Immature natural killer cell (primary cell): ENCODE measurements around the gene KRTAP12-4. TPM values are rescaled to one million over a fixed set of nuclear protein-coding genes. Genes with fewer than 3 reads are reported as not detected.
A peak's percentile ranks its signal among the peaks of the same experiment; 100 is the strongest.
"Not testable (repeated sequence)": the region's sequence is repeated elsewhere in the genome, so short reads cannot be mapped to it uniquely, and the experiment has no call there.

ENCODE experiments used
- DNase-seq, 3 donors: peaks; one replicate each; pipeline ENCODE4 v3.0.0; 2022; ENCODE audit warnings: mixed read lengths in 1 of 3
- H3K27ac Mint-ChIP-seq, 6 donors: one replicate each; pipeline ENCODE4 v1.8.0; 2020; ENCODE audit warnings: mixed read lengths in 6 of 6, mild to moderate bottlenecking in 5 of 6, inconsistent platforms in 4 of 6, moderate library complexity in 3 of 6
- H3K27me3 Mint-ChIP-seq, 3 donors: one replicate each; pipeline ENCODE4 v1.8.0; 2020 to 2021; ENCODE audit warnings: low read depth in 3 of 3, mild to moderate bottlenecking in 3 of 3, mixed read lengths in 3 of 3, moderate library complexity in 3 of 3, inconsistent platforms in 1 of 3
- H3K36me3 Mint-ChIP-seq, 3 donors: one replicate each; pipeline ENCODE4 v1.8.0; 2020; ENCODE audit warnings: mixed read lengths in 3 of 3, inconsistent platforms in 2 of 3, mild to moderate bottlenecking in 2 of 3
- H3K4me1 Mint-ChIP-seq, 2 donors: one replicate each; pipeline ENCODE4 v1.8.0; 2020; ENCODE audit warnings: inconsistent platforms in 2 of 2, mild to moderate bottlenecking in 2 of 2, mixed read lengths in 2 of 2, moderate library complexity in 1 of 2
- H3K4me3 Mint-ChIP-seq, 5 donors: one replicate each; pipeline ENCODE4 v1.8.0; 2020; ENCODE audit warnings: mild to moderate bottlenecking in 5 of 5, mixed read lengths in 5 of 5, inconsistent platforms in 3 of 5, moderate library complexity in 3 of 5
- H3K9me3 Mint-ChIP-seq, 6 donors: one replicate each; pipeline ENCODE4 v1.8.0; 2020; ENCODE audit warnings: mild to moderate bottlenecking in 6 of 6, mixed read lengths in 6 of 6, inconsistent platforms in 4 of 6, moderate library complexity in 3 of 6
- polyA plus RNA-seq, 3 donors: library from polyadenylated mRNA; unstranded; fragments of 300-500 nt; fragmentation: Illumina TruSeq; gene quantifications; one replicate each; pipeline ENCODE4 v1.2.3, GENCODE V29; 2021

Gene KRTAP12-4
- not detected for polyA plus RNA-seq

DNA sequence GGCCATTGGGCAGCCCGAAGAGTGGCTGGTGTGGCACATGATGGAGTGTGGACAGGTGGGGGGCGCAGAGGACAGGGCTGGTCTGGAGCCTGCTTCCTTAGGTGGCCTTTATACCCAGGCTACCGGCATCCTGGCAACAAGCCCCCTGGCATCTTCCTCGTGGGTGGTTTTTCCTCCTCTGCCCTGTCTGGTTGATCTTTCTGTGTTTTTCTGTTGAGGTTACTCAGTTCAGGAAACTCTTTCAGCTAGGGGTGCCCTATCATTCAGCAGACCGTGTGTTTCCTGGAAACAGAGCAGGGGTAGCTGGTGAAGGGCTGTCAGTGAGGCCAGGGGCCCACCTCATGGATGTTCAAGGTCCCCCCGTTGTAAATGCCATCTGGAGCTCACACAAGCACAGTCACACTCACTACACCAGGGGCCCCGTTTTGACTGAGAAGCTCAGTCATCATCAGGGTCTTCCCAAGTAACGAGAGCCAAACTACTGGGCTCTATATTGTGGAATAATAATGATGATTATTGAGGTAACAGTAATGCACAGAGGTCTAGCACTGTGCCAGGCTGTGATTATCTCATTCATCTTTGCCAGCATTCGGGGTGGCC, at the start of gene KRTAP12-4:
TSS of gene KRTAP12-4 (minus strand) at position 84 of the 600 bp plus-strand sequence. CDS start at position 39, 45 bp downstream.
- Mint-ChIP-seq H3K4me1 (peaks cover 48 to 60% of the 10 kb centered on the region in 2 donors), H3K9me3 (peaks cover 6 to 18% (median 13%) of the 10 kb centered on the region in 6 donors), H3K27me3 (peaks cover 4 to 18% (median 15%) of the 10 kb centered on the region in 3 donors), H3K27ac (peak within 1 kb of the TSS; percentile 42 to 85 (median 73)), H3K4me3 (peak within 1 kb of the TSS in 4 of 5 donors; percentile 13 to 53 (median 38)), H3K36me3 (peaks cover 10 to 16% (median 12%) of the 10 kb centered on the region in 3 donors)
- DNase-seq, result no peak

GRCh38 chr21:44703731-44704635, 49.5 kb upstream of the KRTAP12-4 start:
- H3K36me3 Mint-ChIP-seq, result peaks cover 0 to 3% (median 0%) of the 10 kb centered on the region in 3 donors
- no peak overlapping the region for H3K27ac Mint-ChIP-seq
- DNase-seq, result no peak
- peaks cover 8 to 19% (median 11%) of the 10 kb centered on the region in 6 donors for H3K9me3 Mint-ChIP-seq
- peaks cover 21 to 34% (median 28%) of the 10 kb centered on the region in 3 donors for H3K27me3 Mint-ChIP-seq
- H3K4me1 Mint-ChIP-seq, result peaks cover 11 to 13% of the 10 kb centered on the region in 2 donors
- H3K4me3 Mint-ChIP-seq, result no peak overlapping the region

GRCh38 chr21:44702973-44703730, 48.7 kb upstream of the KRTAP12-4 start:
- Mint-ChIP-seq H3K4me1 (peaks cover 11 to 13% of the 10 kb centered on the region in 2 donors), H3K9me3 (peaks cover 8 to 19% (median 11%) of the 10 kb centered on the region in 6 donors), H3K4me3 (no peak overlapping the region), H3K27me3 (peaks cover 22 to 38% (median 24%) of the 10 kb centered on the region in 3 donors), H3K27ac (no peak overlapping the region), H3K36me3 (peaks cover 0 to 3% (median 0%) of the 10 kb centered on the region in 3 donors)
- DNase-seq, result no peak

- no peak for DNase-seq
- H3K4me3 Mint-ChIP-seq, result no peak overlapping the region
- H3K27me3 Mint-ChIP-seq, result peaks cover 18 to 38% (median 24%) of the 10 kb centered on the region in 3 donors
These were observed 47.9 kb upstream of the KRTAP12-4 start for GRCh38 chr21:44702111-44702972.

DNA sequence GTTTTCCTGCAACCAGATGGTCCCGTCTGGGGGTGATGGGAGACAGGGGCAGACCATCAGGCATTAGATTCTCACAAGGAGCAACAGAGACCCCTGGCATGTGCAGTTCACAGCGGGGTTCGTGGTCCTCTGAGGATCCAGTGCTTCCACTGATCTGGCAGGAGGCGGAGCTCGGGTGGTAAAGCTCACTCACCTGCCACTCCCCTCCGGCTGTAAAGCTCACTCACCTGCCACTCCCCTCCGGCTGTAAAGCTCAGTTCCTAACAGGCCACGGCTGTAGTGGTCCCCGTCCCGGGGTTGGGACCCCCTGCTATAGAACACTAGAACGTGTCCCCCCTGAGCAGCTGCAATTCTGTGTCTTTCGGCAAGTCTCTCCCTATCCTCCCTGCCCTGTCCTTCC, 47.1 kb upstream of the KRTAP12-4 start:
- H3K4me1 Mint-ChIP-seq, result peaks cover 12 to 13% of the 10 kb centered on the region in 2 donors
- no peak overlapping the region for H3K27ac Mint-ChIP-seq
- peaks cover 0 to 3% (median 0%) of the 10 kb centered on the region in 3 donors for H3K36me3 Mint-ChIP-seq
- H3K4me3 Mint-ChIP-seq, result no peak overlapping the region
- DNase-seq, result no peak
- H3K9me3 Mint-ChIP-seq, result peaks cover 8 to 19% (median 11%) of the 10 kb centered on the region in 6 donors
- H3K27me3 Mint-ChIP-seq, result peaks cover 17 to 39% (median 22%) of the 10 kb centered on the region in 3 donors

More at GRCh38 chr21:44702111-44702972, 47.9 kb upstream of the KRTAP12-4 start:
- H3K27ac Mint-ChIP-seq, result no peak overlapping the region
- peaks cover 8 to 19% (median 11%) of the 10 kb centered on the region in 6 donors for H3K9me3 Mint-ChIP-seq
- H3K36me3 Mint-ChIP-seq, result peaks cover 0 to 3% (median 0%) of the 10 kb centered on the region in 3 donors
- peaks cover 12 to 13% of the 10 kb centered on the region in 2 donors for H3K4me1 Mint-ChIP-seq

- H3K27ac Mint-ChIP-seq, result no peak overlapping the region
- no peak for DNase-seq
- peaks cover 0 to 3% (median 1%) of the 10 kb centered on the region in 3 donors for H3K36me3 Mint-ChIP-seq
- peaks cover 8 to 11% of the 10 kb centered on the region in 2 donors for H3K4me1 Mint-ChIP-seq
- H3K27me3 Mint-ChIP-seq, result peaks cover 15 to 39% (median 22%) of the 10 kb centered on the region in 3 donors
- H3K9me3 Mint-ChIP-seq, result peaks cover 5 to 17% (median 10%) of the 10 kb centered on the region in 6 donors
- H3K4me3 Mint-ChIP-seq, result no peak overlapping the region
These were observed 46.6 kb upstream of the KRTAP12-4 start for GRCh38 chr21:44701023-44701400.

GRCh38 chr21:44700101-44701022, 45.9 kb upstream of the KRTAP12-4 start:
- no peak overlapping the region for H3K27ac Mint-ChIP-seq
- peaks cover 14 to 34% (median 18%) of the 10 kb centered on the region in 3 donors for H3K27me3 Mint-ChIP-seq
- DNase-seq, result no peak
- peaks cover 0 to 11% (median 4%) of the 10 kb centered on the region in 6 donors for H3K9me3 Mint-ChIP-seq
- peaks cover 0 to 4% (median 0%) of the 10 kb centered on the region in 3 donors for H3K36me3 Mint-ChIP-seq
- H3K4me1 Mint-ChIP-seq, result peaks cover 3 to 5% of the 10 kb centered on the region in 2 donors
- no peak overlapping the region for H3K4me3 Mint-ChIP-seq

DNA sequence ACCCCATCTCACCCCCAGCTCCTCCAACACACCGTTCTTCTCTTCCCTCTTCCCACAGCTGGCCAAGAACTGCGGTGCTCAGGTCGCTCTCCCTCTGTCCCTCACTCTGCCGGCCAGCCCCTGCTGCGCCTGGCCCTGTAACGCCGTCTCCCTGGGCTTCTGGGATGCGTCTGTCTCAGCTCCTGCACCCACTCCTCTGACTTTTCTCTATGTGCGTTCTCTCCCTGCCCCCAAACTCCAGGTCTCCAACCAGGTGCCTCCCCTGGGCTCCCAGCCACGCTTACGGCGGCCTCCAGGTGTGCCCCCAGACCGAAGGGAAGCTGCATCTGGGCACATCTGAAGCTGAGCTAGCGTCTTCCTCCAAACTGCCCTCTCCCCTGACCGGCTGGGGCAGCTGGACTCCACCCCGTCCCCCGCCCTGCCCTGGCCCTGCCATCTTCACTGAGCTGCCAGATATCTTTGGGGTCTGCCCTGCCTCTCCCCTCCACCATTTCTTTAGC, 45.1 kb upstream of the KRTAP12-4 start:
- H3K4me3 Mint-ChIP-seq, result no peak overlapping the region
- H3K9me3 Mint-ChIP-seq, result peaks cover 0 to 4% (median 0%) of the 10 kb centered on the region in 6 donors
- H3K36me3 Mint-ChIP-seq, result peaks cover 0 to 4% (median 0%) of the 10 kb centered on the region in 3 donors
- no peak for DNase-seq
- H3K27me3 Mint-ChIP-seq, result peaks cover 11 to 26% (median 12%) of the 10 kb centered on the region in 3 donors
- H3K27ac Mint-ChIP-seq, result peak overlapping the region in 1 of 6 donors; percentile 46
- peaks cover 0 to 3% of the 10 kb centered on the region in 2 donors for H3K4me1 Mint-ChIP-seq

DNA sequence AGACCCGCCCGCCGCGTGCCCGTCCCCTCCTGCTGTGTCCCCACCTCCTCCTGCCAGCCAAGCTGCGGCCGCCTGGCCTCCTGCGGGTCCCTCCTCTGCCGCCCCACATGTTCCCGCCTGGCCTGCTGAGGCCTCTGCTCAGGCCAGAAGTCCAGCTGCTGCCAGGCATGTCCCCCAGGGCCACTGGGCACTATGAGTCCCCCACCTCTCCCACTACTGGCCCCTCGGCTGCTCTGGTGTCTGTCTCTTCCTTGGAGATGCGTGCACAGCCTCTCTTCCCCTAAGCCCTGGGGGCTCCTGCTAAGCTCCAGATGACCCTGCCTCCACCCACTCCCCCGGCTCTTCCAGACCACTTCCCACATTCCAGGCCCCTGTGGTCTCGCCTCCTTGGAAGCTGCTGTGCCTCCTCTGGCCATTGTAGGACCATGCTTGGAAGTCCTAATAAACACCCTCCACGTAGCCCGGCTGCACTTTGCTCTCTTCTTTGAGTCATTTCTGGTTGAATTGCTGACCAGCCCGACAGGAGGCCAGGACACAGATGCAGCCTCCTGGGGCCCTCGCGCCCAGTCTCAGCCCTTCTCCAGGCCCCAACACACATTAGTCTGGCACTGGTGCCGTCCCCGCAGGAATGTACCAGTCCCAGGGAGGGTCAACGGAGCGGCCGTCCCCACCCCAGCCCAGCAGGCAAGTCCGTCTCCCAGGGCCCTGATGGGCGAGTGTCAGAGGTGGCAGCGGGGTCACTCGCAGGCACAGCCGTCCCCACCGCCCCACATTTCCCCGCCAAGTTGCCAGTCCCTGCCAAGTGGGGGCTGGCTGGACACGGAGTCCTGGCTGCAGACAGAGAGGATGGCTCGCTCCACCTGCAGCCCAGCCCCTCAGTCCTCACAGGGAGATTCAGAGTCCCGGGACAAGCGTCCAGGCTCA, 43.6 kb upstream of the KRTAP12-4 start:
- Mint-ChIP-seq H3K4me1 (peaks cover 0 to 8% of the 10 kb centered on the region in 2 donors), H3K27ac (peak overlapping the region in 1 of 6 donors; percentile 55), H3K9me3 (peaks cover 0 to 5% (median 0%) of the 10 kb centered on the region in 6 donors), H3K4me3 (no peak overlapping the region), H3K36me3 (peaks cover 0 to 4% (median 0%) of the 10 kb centered on the region in 3 donors), H3K27me3 (peaks cover 8 to 24% (median 8%) of the 10 kb centered on the region in 3 donors)
- DNase-seq, result no peak

- peaks cover 0 to 13% (median 5%) of the 10 kb centered on the region in 6 donors for H3K9me3 Mint-ChIP-seq
- peaks cover 8 to 23% (median 8%) of the 10 kb centered on the region in 3 donors for H3K27me3 Mint-ChIP-seq
- H3K4me1 Mint-ChIP-seq, H3K36me3 Mint-ChIP-seq, DNase-seq, H3K4me3 Mint-ChIP-seq: not testable (repeated sequence)
- peak within 1 kb of the TSS in 1 of 6 donors; percentile 55 for H3K27ac Mint-ChIP-seq
These were observed 42.8 kb upstream of the KRTAP12-4 start, which contains the start of gene KRTAP10-12 for GRCh38 chr21:44697172-44697810. Gene KRTAP10-12, plus strand, starts transcription at chr21:44697172. Its CDS starts 30 bp downstream, at chr21:44697202.
